Mucosa of stomach (tissue), 1 donor: ENCODE measurements around the gene RBCK1.

Experiments
- H3K27me3 ChIP-seq: one replicate; pipeline ENCODE4 v1.7.0; 2013; ENCODE audit warnings: mild to moderate bottlenecking, low read length; ENCODE audit not compliant: control insufficient read depth, insufficient read depth
- H3K36me3 ChIP-seq: one replicate; pipeline ENCODE4 v1.7.0; 2013; ENCODE audit warnings: low read length; ENCODE audit not compliant: control insufficient read depth, insufficient read depth
- H3K4me1 ChIP-seq: one replicate; pipeline ENCODE4 v1.7.0; 2013; ENCODE audit warnings: mild to moderate bottlenecking, low read length; ENCODE audit not compliant: control insufficient read depth, insufficient read depth
- H3K4me3 ChIP-seq: one replicate; pipeline ENCODE4 v1.7.0; 2013; ENCODE audit warnings: low read length
- H3K9ac ChIP-seq: one replicate; pipeline ENCODE4 v1.7.0; 2013; ENCODE audit warnings: mild to moderate bottlenecking, low read length, moderate library complexity
- H3K9me3 ChIP-seq: one replicate; pipeline ENCODE4 v1.7.0; 2013; ENCODE audit warnings: mild to moderate bottlenecking, low read length, moderate library complexity; ENCODE audit not compliant: control insufficient read depth
- donor health status: Pancreatic carcinoma.

RBCK1 gene

GRCh38 chr20:481167-481566 is 73.1 kb downstream of the RBCK1 start:
- no peak overlapping the region for H3K4me3 ChIP-seq
- peaks cover under 1% of the 10 kb centered on the region for H3K36me3 ChIP-seq
- no peaks in the 10 kb centered on the region for H3K9me3 ChIP-seq
- H3K4me1 ChIP-seq, result no peaks in the 10 kb centered on the region
- no peaks in the 10 kb centered on the region for H3K27me3 ChIP-seq
- no peak overlapping the region for H3K9ac ChIP-seq
